Suprapubic skin (tissue), 3 donors: ENCODE results near the gene ZC3H12C.

Source experiments
- EP300 ChIP-seq: sonication (generic); formaldehyde crosslinking; IDR thresholded peaks from one replicate; pipeline ENCODE4 v1.6.1; 2017; ENCODE audit warnings: antibody characterized with exemption
- TF ChIP-seq, protein P1 (sequence below), 2 donors: fragments of 200-600 bp in 1 of 2; fragments of 450-650 bp in 1 of 2; sonication (generic) in 1 of 2; IDR thresholded peaks; one replicate each; pipeline ENCODE4 v1.5.1; 2016 to 2019; ENCODE audit warnings: antibody characterized with exemption in 2 of 2, mild to moderate bottlenecking in 1 of 2, moderate library complexity in 1 of 2

- no peak for TF ChIP-seq EP300
- TF ChIP-seq, protein P1, sequence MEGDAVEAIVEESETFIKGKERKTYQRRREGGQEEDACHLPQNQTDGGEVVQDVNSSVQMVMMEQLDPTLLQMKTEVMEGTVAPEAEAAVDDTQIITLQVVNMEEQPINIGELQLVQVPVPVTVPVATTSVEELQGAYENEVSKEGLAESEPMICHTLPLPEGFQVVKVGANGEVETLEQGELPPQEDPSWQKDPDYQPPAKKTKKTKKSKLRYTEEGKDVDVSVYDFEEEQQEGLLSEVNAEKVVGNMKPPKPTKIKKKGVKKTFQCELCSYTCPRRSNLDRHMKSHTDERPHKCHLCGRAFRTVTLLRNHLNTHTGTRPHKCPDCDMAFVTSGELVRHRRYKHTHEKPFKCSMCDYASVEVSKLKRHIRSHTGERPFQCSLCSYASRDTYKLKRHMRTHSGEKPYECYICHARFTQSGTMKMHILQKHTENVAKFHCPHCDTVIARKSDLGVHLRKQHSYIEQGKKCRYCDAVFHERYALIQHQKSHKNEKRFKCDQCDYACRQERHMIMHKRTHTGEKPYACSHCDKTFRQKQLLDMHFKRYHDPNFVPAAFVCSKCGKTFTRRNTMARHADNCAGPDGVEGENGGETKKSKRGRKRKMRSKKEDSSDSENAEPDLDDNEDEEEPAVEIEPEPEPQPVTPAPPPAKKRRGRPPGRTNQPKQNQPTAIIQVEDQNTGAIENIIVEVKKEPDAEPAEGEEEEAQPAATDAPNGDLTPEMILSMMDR (IDR thresholded peaks at IDR 0.05): no peak
Measured at GRCh38 chr11:110081462-110082376, 11.5 kb upstream of the ZC3H12C start.
